A204.1 (cell line): Measurements from ENCODE around the gene SPTB.

Experiments
- FAIRE-seq: peaks from 2 replicates; lab custom pipeline; 2012; peaks lifted over from hg19 to GRCh38; lab: Jason Lieb, UNC

Gene SPTB

GRCh38 chr14:64880221-64881121 lies 764 bp upstream of the SPTB start:
- no peak for FAIRE-seq

- no peak for FAIRE-seq
Observed at GRCh38 chr14:64878837-64879634, 671 bp downstream of the SPTB start.

GRCh38 chr14:64877846-64878245 lies 1.9 kb downstream of the SPTB start:
- no peak for FAIRE-seq

- FAIRE-seq, result no peak
Observed at GRCh38 chr14:64875350-64875749, 4.4 kb downstream of the SPTB start.

GRCh38 chr14:64873506-64874219 lies 6.0 kb downstream of the SPTB start:
- FAIRE-seq, result no peak

- no peak for FAIRE-seq
Observed at GRCh38 chr14:64871344-64871743, 8.4 kb downstream of the SPTB start.

GRCh38 chr14:64870160-64870559 lies 9.5 kb downstream of the SPTB start:
- FAIRE-seq, result no peak

- no peak for FAIRE-seq
Observed at GRCh38 chr14:64868841-64869240, 10.9 kb downstream of the SPTB start.

- FAIRE-seq, result no peak
Observed at GRCh38 chr14:64868379-64868778, 11.3 kb downstream of the SPTB start.

GRCh38 chr14:64867182-64867581 lies 12.5 kb downstream of the SPTB start:
- FAIRE-seq, result no peak

- FAIRE-seq, result no peak
Observed at GRCh38 chr14:64865992-64866391, 13.7 kb downstream of the SPTB start.

- FAIRE-seq, result no peak
Observed at GRCh38 chr14:64865109-64865508, 14.6 kb downstream of the SPTB start.

- no peak for FAIRE-seq
Observed at GRCh38 chr14:64864258-64864657, 15.4 kb downstream of the SPTB start.

- FAIRE-seq, result no peak
Observed at GRCh38 chr14:64861916-64862315, 17.8 kb downstream of the SPTB start.

GRCh38 chr14:64860039-64860438 lies 19.7 kb downstream of the SPTB start:
- FAIRE-seq, result no peak

GRCh38 chr14:64857979-64858744 lies 21.5 kb downstream of the SPTB start:
- no peak for FAIRE-seq

GRCh38 chr14:64856529-64857445 lies 22.9 kb downstream of the SPTB start:
- no peak for FAIRE-seq

- no peak for FAIRE-seq
Observed at GRCh38 chr14:64855721-64856528, 23.8 kb downstream of the SPTB start.

- no peak for FAIRE-seq
Observed at GRCh38 chr14:64850369-64851137, 29.2 kb downstream of the SPTB start.
